IMR-90 (cell line): ENCODE measurements around the gene SRCAP. TPM values are rescaled to one million over a fixed set of nuclear protein-coding genes. Genes with fewer than 3 reads are reported as not detected.

Source experiments
- ATAC-seq: fragments of 200-7000 bp; cut with Tn5 transposase; 2 replicates; pipeline ENCODE4 v1.9.1; 2020; ENCODE audit warnings: low read depth, mild to moderate bottlenecking, moderate library complexity
- BruUV-seq: library from RNA; stranded (reverse); fragments of 400-500 nt; replicated peaks from 2 replicates; lab custom pipeline; 2021; lab: Mats Ljungman, UMichigan
- CTCF ChIA-PET: fragments of 300-600 bp; formaldehyde crosslinking; extraction: SDS; loops from one replicate; lab custom pipeline; 2021; ENCODE audit warnings: antibody characterized with exemption; lab: Yijun Ruan, JAX
- POLR2A ChIA-PET: fragments of 300-600 bp; sonication (Branson Sonifier 250); formaldehyde crosslinking; loops from one replicate; lab custom pipeline; 2022; ENCODE audit warnings: antibody characterized with exemption; ENCODE audit not compliant: unreplicated experiment; lab: Charles Lee
- DNase-seq: peaks from one replicate; pipeline ENCODE4 v3.0.0; 2013
- H2AFZ ChIP-seq: replicated peaks from 2 replicates; pipeline ENCODE3; 2013; ENCODE audit warnings: low read length, mild to moderate bottlenecking; ENCODE audit not compliant: poor library complexity
- H2AK5ac ChIP-seq: 2 replicates; pipeline ENCODE4 v1.6.1; 2013; ENCODE audit warnings: low read depth, low read length, inconsistent platforms
- H2AK9ac ChIP-seq: replicated peaks from 2 replicates; pipeline ENCODE3; 2013; ENCODE audit warnings: mild to moderate bottlenecking, low read depth, low read length, moderate library complexity; ENCODE audit not compliant: poor library complexity
- H2BK120ac ChIP-seq: 2 replicates; pipeline ENCODE4 v1.6.1; 2013; ENCODE audit warnings: low read depth, low read length, inconsistent platforms
- H2BK15ac ChIP-seq: 3 replicates; pipeline ENCODE4 v1.6.1; 2013; ENCODE audit warnings: low read depth, low read length, inconsistent platforms
- H2BK20ac ChIP-seq: 2 replicates; pipeline ENCODE4 v1.6.1; 2013; ENCODE audit warnings: low read depth, mild to moderate bottlenecking, inconsistent platforms, low read length, moderate library complexity
- H2BK5ac ChIP-seq: 2 replicates; pipeline ENCODE4 v1.6.1; 2013; ENCODE audit warnings: mild to moderate bottlenecking, low read depth, low read length, inconsistent platforms; ENCODE audit not compliant: poor library complexity, severe bottlenecking
- H3K14ac ChIP-seq: replicated peaks from 2 replicates; pipeline ENCODE4 v1.6.1; 2013; ENCODE audit warnings: low read depth, low read length, inconsistent platforms
- H3K18ac ChIP-seq: 2 replicates; pipeline ENCODE4 v1.6.1; 2013; ENCODE audit warnings: low read depth, low read length, control low read depth
- H3K23ac ChIP-seq: 2 replicates; pipeline ENCODE4 v1.6.1; 2013; ENCODE audit warnings: low read depth, low read length, inconsistent platforms
- H3K27ac ChIP-seq: 2 replicates; pipeline ENCODE4 v1.5.1; 2013; ENCODE audit warnings: mild to moderate bottlenecking, control low read depth, low read length; ENCODE audit not compliant: insufficient read depth
- H3K27me3 ChIP-seq: 2 replicates; pipeline ENCODE4 v1.6.1; 2013; ENCODE audit warnings: low read length; ENCODE audit not compliant: control insufficient read depth, insufficient read depth
- H3K36me3 ChIP-seq: 2 replicates; pipeline ENCODE4 v1.6.1; 2013; ENCODE audit warnings: low read length, mixed read lengths; ENCODE audit not compliant: control insufficient read depth, insufficient read depth
- H3K4ac ChIP-seq: 2 replicates; pipeline ENCODE4 v1.6.1; 2013; ENCODE audit warnings: low read depth, low read length, inconsistent platforms
- H3K4me1 ChIP-seq: 2 replicates; pipeline ENCODE4 v1.6.1; 2013; ENCODE audit warnings: low read length, mixed read lengths; ENCODE audit not compliant: control insufficient read depth, insufficient read depth
- H3K4me2 ChIP-seq: 2 replicates; pipeline ENCODE4 v1.6.1; 2013; ENCODE audit warnings: low read depth, mild to moderate bottlenecking, control low read depth, low read length, moderate library complexity
- H3K4me3 ChIP-seq: 2 replicates; pipeline ENCODE4 v1.5.1; 2013; ENCODE audit warnings: low read depth, mild to moderate bottlenecking, control low read depth, low read length, moderate library complexity; ENCODE audit not compliant: insufficient read depth
- H3K56ac ChIP-seq: 2 replicates; pipeline ENCODE4 v1.6.1; 2013; ENCODE audit warnings: low read length, inconsistent platforms; ENCODE audit not compliant: insufficient read depth; ENCODE audit errors: extremely low read depth
- H3K79me1 ChIP-seq, 2 experiments: 2 replicates each; pipeline ENCODE4 v1.6.1; 2013; ENCODE audit warnings: low read length in 2 of 2, inconsistent platforms in 1 of 2, low read depth in 1 of 2
- H3K9ac ChIP-seq: 2 replicates; pipeline ENCODE4 v1.6.1; 2013; ENCODE audit warnings: low read depth, low read length, control low read depth
- H3K9me1 ChIP-seq: 2 replicates; pipeline ENCODE4 v1.6.1; 2013; ENCODE audit warnings: low read length, inconsistent platforms; ENCODE audit not compliant: insufficient read depth
- H3K9me3 ChIP-seq: 2 replicates; pipeline ENCODE4 v1.6.1; 2013; ENCODE audit warnings: low read length; ENCODE audit not compliant: control insufficient read depth, insufficient read depth
- H4K20me1 ChIP-seq: 2 replicates; pipeline ENCODE4 v1.6.1; 2013; ENCODE audit warnings: low read length, inconsistent platforms; ENCODE audit not compliant: insufficient read depth
- H4K5ac ChIP-seq: 2 replicates; pipeline ENCODE4 v1.6.1; 2013; ENCODE audit warnings: mild to moderate bottlenecking, low read depth, low read length, control low read depth
- H4K8ac ChIP-seq, 2 experiments: 2 replicates each; pipeline ENCODE4 v1.6.1; 2013; ENCODE audit warnings: low read depth in 2 of 2, low read length in 2 of 2, control low read depth in 1 of 2, inconsistent platforms in 1 of 2
- H4K91ac ChIP-seq: 2 replicates; pipeline ENCODE4 v1.6.1; 2013; ENCODE audit warnings: low read depth, low read length, inconsistent platforms; ENCODE audit not compliant: insufficient read depth
- ELK1 ChIP-seq: fragments of 150-350 bp; IDR thresholded peaks from 2 replicates; pipeline ENCODE4 v1.6.1; 2016; ENCODE audit warnings: low read depth, mild to moderate bottlenecking, low read length, moderate library complexity, borderline replicate concordance
- FOS ChIP-seq: fragments of 150-350 bp; IDR thresholded peaks from 2 replicates; pipeline ENCODE4 v1.6.1; 2016; ENCODE audit warnings: low read depth, low read length
- WGBS, 2 experiments: methylation state at CpG; one replicate each; pipeline versions ENCODE4 v1.1.5 to v1.1.7; 2013; ENCODE audit warnings: missing lambda C conversion rate in 2 of 2; ENCODE audit not compliant: insufficient read length in 1 of 2; ENCODE audit errors: extremely low coverage in 2 of 2; 5-methylcytosine and 5-hydroxymethylcytosine counted together
- dilution Hi-C: fragments of 300-500 bp; cut with HindIII; formaldehyde crosslinking; loops from one replicate; pipeline ENCODE4 v1.14.3; 2018; ENCODE audit warnings: low sequenced_read_pairs; ENCODE audit not compliant: unreplicated experiment
- in situ Hi-C: fragments of 300-500 bp; cut with MboI; formaldehyde crosslinking; loops from 3 replicates; pipeline ENCODE4 v1.14.3; 2019; ENCODE audit warnings: low sequenced_read_pairs, inconsistent platforms, mixed read lengths
- intact Hi-C: fragments of 100-400 bp; cut with micrococcal nuclease; formaldehyde crosslinking; loops from 2 replicates; pipeline ENCODE4 v1.10.0; 2022
- polyA plus RNA-seq, 3 experiments: library from polyadenylated mRNA; depleted of rRNA; stranded (reverse); fragments of >200 nt; gene quantifications; 2 replicates each; pipeline ENCODE4 v1.2.3, GENCODE V29; 2012; ENCODE audit warnings: low replicate concordance in 1 of 3
- total RNA-seq: library from RNA; depleted of rRNA; stranded (reverse); fragments of >200 nt; gene quantifications from 2 replicates; pipeline ENCODE4 v1.2.3, GENCODE V29; 2012

SRCAP gene
- total and polyA plus RNA-seq, 2 of the 4 experiments (the other 2 are of a cell fraction) = 4.5 to 8.2 TPM

- H3K4me2 ChIP-seq = no peak overlapping the region
- no peak overlapping the region for H3K56ac ChIP-seq
- no peak overlapping the region for H3K23ac ChIP-seq
- TF ChIP-seq ELK1 (no peak), FOS (no peak)
- ATAC-seq (no peak), DNase-seq (no peak)
- peaks cover 57% of the 10 kb centered on the region for H3K36me3 ChIP-seq
- WGBS, 2 experiments = no CpG with 5 or more reads among the region's 12 CpGs
- H3K4ac ChIP-seq = no peak overlapping the region
- H2BK15ac ChIP-seq = no peak overlapping the region
- H3K18ac ChIP-seq = no peak overlapping the region
- peaks cover 17% of the 10 kb centered on the region for H4K20me1 ChIP-seq
- dilution Hi-C loops (no loop called here), intact Hi-C loops (loop anchor here (5.0 kb wide), 1 partner anchor 157 kb away; the partner anchor contains the start of gene FBXL19), in situ Hi-C loops (no loop called here)
- CTCF ChIA-PET = interaction anchor here (0.6 kb wide), 1 partner anchor 50 kb away, joined by 3 read pairs; no protein-coding TSS in a partner anchor
- H2BK5ac ChIP-seq = no peak overlapping the region
- H3K9me3 ChIP-seq = no peaks in the 10 kb centered on the region
- H3K9ac ChIP-seq = no peak overlapping the region
- H2BK120ac ChIP-seq = no peak overlapping the region
- no peak overlapping the region for H3K27ac ChIP-seq
- POLR2A ChIA-PET = interaction anchor here (0.6 kb wide), 1 partner anchor 155 kb away, joined by 3 read pairs; the partner anchor contains the start of gene ZNF689
- no peak overlapping the region for H2AK9ac ChIP-seq
- H2BK20ac ChIP-seq = no peak overlapping the region
- peaks cover 12% of the 10 kb centered on the region for H3K4me1 ChIP-seq
- no peak overlapping the region for H2AFZ ChIP-seq
- no peak overlapping the region for H4K5ac ChIP-seq
- 0 out of 2 replicates have a peak, but pooled peaks cover 4% of the 10 kb centered on the region for H3K9me1 ChIP-seq
- no peak overlapping the region for H4K8ac ChIP-seq
- H3K27me3 ChIP-seq = no peaks in the 10 kb centered on the region
- H2AK5ac ChIP-seq = no peak overlapping the region
- BruUV-seq = no TSS peak
- H3K4me3 ChIP-seq = no peak overlapping the region
- no peak overlapping the region for H4K91ac ChIP-seq
- peaks cover 24 to 65% of the 10 kb centered on the region in 2 experiments for H3K79me1 ChIP-seq
- H3K14ac ChIP-seq = no peak overlapping the region
Observed at GRCh38 chr16:30764816-30765465, 66.0 kb downstream of the SRCAP start.
